ENCODE results near the gene DDC.

Gene DDC

DNA sequence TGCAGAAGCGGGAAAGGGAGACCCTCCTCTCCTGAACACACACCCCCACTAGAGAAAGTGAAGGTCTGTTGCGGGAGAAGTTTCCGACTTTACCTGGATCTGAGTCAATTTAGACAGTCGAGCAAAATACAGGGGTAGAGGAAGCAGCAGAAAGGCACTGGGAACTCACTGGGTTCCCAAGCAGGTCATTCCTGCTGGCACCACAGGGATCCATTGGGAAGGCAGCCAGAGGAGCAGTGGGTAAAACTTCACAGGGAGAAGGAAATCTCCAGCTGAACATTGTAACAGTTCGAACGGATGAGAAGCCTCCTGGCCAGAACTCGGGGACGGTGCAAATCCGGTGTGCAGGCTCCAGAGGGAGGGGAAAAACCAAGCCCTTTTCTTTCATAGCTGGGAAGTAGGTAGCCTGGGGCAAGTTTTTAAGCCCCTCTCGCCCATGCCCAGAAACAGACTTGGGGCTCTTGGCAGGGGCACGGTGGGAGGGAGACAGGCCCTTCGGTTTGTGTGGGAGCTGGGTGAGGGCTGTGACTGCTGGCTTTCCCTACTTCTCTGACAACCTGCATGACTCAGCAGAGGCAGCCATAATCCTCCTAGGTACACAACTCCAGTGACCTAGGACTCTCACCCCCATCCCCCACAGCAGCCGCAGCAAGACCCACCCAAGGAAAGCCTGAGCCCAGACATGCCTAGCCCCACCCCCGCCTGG is 51.9 kb downstream of the DDC start:
- no peak for DNase-seq (ENCODE audit: low spot score)

GRCh38 chr7:50512384-50512783 is 52.8 kb downstream of the DDC start:
- no peak for DNase-seq (ENCODE audit: low spot score)

DNA sequence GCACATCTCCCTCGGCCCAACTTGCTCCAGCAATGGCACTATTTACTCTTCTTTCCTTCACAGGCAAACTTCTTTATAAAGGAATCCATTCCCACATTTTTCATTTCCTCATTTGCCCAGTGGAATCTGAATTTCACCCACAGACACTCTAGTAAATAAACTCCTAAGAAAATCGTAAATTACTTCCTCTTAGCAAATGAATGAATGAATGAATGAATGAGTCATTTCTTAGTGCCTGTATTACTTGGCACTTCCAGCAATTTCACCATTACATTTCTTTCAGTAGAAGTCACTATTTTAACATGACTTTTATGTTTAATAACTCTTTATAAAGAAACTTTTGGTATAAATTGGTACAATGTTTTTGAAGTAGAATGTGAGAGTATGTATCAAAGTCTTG is 55.7 kb downstream of the DDC start:
- DNase-seq (ENCODE audit: low spot score) = no peak

GRCh38 chr7:50508471-50508943 is 56.7 kb downstream of the DDC start:
- DNase-seq (ENCODE audit: low spot score) = no peak

GRCh38 chr7:50507898-50508470 is 57.2 kb downstream of the DDC start:
- no peak for DNase-seq (ENCODE audit: low spot score)

- DNase-seq (ENCODE audit: low spot score) = no peak
Measured at GRCh38 chr7:50505553-50506210, 59.5 kb downstream of the DDC start.

DNA sequence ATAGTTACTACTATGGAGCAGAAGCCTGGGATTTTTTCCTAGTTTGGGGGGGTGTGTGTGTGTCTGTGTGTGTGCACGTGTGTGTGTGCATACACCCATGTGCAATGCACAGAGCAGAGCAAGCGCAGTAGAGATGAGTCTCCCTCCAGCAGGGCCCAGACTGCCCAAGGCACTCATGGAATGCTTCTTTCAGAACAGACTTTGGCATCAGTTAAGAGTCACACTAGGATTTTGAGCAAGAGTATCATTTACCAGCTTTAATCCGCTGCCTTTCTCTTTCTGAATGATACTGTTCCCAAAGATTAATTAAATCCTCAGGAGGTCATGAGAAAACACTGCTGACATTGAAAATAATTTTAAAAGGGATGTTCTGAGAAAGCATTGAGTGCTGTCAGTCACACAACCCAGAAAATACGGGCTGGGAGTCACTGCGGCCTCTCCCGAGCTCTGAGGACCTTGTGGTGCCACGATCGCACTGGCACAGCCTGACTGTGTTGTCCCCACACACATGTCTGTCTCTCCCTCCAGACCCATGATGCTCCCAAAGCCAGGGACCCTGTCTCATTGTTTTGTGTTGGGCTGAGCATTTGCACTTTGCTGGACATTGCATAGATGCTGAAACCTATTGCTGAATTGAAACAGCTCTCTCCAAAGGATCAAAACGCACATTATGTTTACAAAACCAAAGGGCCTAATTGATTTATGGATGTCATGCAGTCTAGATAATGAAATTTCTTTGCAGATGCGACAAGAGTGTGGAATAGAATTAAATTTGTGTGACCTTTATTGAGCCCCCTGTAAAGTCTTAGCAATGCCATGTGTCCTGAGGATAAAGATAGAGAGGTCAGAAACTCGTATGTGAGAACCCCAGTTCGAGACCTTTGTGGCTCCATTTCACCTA is 60.3 kb downstream of the DDC start:
- no peak for DNase-seq (ENCODE audit: low spot score)

DNA sequence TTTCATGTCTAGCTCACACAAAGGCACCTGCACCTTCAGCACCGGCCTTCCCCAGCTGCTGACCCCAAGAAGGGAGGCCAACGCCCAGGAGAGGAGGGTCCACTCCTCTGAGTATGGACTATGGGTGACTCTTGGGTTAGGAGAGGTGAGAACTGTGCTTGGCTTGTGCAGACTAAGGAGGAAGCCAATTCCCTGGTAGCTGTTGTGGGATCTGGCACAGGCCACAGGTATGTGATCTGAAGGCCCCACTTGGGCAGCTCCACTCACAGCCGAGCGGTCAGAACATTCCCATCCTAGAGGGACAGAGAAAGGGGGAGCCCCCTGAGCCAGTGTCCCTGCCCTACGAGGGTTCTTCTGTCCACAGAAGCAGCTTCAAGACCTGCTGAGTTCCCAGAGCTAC is 62.3 kb downstream of the DDC start:
- no peak for DNase-seq (ENCODE audit: low spot score)

DNA sequence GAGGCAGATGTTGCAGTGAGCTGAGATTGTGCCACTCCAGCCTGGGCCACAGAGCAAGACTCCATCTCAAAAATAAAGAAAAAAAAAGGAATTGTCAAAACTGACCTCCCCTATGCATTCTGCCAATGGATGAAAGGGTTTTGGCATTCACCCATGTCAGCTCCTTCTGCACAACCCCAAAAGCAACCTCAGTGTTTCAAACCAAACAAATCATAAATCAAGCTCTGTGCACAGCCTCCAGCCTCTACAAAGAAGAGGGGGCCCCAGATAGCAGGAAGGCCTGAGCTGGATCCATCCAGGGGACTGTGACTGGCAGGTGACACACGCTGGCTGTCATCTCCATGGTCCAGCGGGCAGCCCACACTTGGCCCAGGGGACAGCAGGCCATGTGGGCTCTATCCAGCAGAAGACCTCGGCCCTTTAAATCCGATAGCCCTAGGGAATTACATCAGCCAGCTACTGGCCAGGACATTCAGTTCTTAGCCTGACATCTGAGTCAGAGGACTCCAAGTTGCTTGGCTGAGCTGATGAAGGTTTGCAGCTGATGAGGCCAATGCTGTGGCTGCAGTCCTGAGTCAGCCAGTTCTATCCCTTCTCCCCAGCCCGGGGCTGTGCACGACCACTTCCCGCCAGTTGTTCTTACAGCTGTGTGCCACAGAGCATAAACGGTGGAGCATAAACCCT is 63.1 kb downstream of the DDC start:
- peak; percentile 75 for DNase-seq (ENCODE audit: low spot score)

DNA sequence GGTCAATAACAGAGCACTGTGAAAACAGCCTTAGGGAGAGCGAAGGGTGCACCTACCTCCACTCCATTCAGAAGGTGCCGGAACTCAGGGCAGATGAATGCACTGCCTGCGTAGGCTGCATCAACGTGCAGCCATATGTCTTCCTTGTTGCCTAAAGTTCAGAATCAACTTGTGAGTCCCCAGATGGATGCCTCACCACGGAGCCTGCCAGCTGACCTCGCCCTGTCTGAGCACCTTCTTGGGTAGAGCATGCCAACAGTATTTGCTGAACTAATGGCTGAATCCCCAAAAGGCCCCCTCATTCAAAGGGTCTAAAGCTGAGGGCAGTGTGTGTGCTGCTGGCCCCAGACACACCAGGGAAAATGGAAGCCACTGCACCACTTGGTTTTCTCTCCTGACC is 66.1 kb downstream of the DDC start:
- DNase-seq (ENCODE audit: low spot score) = no peak

GRCh38 chr7:50497968-50498367 is 67.2 kb downstream of the DDC start:
- DNase-seq (ENCODE audit: low spot score) = no peak

DNA sequence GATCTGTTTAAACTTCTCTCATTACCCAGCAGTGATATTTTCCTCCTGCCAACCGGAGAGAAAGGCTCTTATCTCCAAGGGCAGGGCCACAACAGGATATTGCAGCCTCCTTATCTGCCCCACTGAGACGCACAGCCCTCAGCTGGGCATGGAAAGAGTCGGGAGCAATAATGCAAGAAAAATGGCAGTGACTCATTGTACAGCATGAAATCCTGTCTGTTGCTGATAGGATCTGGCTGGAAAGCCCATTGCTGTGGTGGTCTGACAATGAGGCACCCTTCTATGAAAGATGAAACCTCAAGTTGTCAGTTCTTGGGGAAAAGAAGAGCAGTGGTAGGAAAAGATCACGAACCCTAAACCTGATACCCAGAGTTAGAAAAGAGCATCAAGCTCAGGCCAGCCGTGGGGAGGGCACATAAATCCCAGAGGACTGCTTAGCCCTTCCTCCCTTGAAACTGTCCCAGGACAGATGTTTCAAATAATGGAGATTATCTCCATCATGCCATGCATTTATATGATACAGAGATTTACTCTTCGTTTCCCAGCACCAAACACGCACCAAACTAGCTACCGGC is 68.0 kb downstream of the DDC start:
- DNase-seq (ENCODE audit: low spot score) = no peak

- DNase-seq (ENCODE audit: low spot score) = no peak
Measured at GRCh38 chr7:50496569-50496968, 68.6 kb downstream of the DDC start.

DNA sequence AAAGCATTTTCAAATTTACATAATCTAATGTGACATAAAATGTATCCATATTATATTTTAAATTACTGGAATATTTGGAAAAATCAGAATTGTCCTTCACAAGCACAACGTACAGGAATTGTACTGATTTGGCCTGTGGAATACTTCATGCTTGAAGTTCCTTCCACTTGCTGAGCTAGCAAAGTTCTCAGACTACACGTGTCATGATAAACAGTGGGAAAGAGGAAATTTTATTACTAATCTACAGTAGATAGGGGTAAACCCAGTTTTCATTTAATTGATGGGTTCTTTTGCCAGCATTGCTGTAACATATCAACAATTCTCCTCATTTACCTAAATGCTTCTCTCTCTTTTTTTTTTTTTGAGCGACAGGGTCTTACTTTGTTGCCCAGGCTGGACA is 69.5 kb downstream of the DDC start:
- no peak for DNase-seq (ENCODE audit: low spot score)

- DNase-seq (ENCODE audit: low spot score) = no peak
Measured at GRCh38 chr7:50492770-50493519, 72.3 kb downstream of the DDC start.

- no peak for DNase-seq (ENCODE audit: low spot score)
Measured at GRCh38 chr7:50491943-50492342, 73.3 kb downstream of the DDC start.

- no peak for DNase-seq (ENCODE audit: low spot score)
Measured at GRCh38 chr7:50491209-50491608, 74.0 kb downstream of the DDC start.

GRCh38 chr7:50488379-50488778 is 76.8 kb downstream of the DDC start:
- DNase-seq (ENCODE audit: low spot score) = no peak

DNA sequence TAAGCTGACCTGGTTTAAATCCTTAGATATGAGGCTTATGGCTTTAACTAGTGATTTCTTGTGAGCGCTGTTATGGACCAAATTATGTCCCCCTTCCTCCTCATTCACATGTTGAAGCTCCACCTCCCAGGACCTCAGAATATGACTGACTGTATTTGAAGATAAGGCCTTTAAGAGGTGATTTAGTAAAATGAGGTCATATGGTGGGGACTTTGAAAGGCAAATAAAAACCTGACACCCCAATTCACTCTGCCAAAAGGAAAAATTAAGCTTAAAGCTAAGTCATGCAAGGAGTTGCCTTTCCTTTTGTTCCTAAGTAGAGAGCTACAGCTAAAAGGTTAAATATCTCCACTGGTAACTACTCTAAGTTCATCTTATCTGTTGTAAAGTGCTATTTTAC is 78.7 kb downstream of the DDC start:
- no peak for DNase-seq (ENCODE audit: low spot score)

DNA sequence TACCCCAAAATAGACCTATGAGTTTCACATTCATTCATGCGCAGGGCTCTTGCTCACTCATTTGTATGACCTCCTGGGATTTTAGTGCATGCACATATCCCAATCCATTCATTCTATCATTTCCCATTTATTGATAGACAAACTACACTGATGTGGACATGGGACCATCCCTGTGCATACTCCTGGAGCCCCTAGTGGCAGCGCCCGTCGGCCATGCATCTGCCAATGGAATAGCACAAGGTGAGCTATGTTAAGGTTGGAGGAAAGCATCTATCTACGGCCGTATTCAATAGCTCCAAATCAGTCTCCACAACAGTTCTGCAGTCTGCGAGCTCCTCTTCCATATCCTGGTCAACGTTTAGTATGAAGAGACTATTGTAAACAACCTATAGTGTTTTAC is 83.3 kb downstream of the DDC start:
- no peak for DNase-seq (ENCODE audit: low spot score)

DNA sequence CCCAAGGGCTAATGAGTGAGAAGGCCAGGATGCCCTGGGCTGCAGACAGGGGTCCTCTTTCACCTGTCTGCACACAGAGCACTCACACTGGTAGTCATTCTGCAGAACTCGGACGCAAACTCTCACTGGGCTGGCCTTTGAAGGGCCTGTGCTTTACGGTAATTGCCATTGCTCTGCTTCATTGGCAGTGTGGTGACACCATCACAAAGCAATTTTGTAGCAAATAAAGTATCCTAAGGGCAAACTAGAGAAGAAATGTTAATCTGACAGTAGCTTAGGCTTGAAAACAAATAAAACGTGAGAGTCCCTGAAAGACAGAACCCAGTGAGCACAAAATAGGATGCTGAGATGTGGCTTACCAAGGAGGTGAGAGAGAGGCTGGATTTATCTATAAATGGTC is 84.4 kb downstream of the DDC start:
- DNase-seq (ENCODE audit: low spot score) = no peak

Data from AG08396 (cell line).